SHP77 (cell line): ENCODE measurements around the gene ATP8B3.
A peak's percentile ranks its signal among the peaks of the same experiment; 100 is the strongest.

ENCODE experiments used
- DNase-seq, 2 experiments: peaks; one replicate each; lab custom pipeline; 2025; lab: John Stamatoyannopoulos, UW

Gene ATP8B3

DNA sequence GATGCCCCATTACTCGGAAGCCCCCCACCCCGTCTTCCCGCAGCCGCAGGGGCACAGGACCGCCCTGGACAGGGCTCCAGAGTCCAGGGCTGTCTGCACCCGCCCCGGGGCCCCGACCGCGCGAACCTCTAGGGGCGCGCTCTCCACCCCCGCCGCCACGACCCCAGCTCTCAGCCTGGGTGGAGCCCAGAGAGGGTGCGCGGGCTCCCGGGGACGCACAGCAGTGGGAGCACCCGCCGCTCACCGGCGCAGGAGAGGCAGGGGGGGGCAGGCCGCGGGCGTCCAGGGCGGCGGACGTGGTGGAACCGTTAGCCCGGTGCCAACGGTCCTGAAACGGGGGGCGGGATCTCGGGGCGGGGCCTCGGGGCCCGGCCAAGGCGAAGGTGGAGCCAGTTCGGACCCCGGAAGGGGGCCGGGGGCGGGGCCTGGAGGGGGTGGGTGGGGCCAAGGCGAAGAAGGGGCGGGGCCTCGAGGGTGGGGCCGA is at the start of gene ATP8B3:
ATP8B3 (minus strand) TSS at position 335 of the 484 bp plus-strand sequence. CDS start 540 bp downstream, outside the sequence.
- DNase-seq = no peak

GRCh38 chr19:1861599-1862031 is 49.5 kb upstream of the ATP8B3 start:
- DNase-seq = no peak

DNA sequence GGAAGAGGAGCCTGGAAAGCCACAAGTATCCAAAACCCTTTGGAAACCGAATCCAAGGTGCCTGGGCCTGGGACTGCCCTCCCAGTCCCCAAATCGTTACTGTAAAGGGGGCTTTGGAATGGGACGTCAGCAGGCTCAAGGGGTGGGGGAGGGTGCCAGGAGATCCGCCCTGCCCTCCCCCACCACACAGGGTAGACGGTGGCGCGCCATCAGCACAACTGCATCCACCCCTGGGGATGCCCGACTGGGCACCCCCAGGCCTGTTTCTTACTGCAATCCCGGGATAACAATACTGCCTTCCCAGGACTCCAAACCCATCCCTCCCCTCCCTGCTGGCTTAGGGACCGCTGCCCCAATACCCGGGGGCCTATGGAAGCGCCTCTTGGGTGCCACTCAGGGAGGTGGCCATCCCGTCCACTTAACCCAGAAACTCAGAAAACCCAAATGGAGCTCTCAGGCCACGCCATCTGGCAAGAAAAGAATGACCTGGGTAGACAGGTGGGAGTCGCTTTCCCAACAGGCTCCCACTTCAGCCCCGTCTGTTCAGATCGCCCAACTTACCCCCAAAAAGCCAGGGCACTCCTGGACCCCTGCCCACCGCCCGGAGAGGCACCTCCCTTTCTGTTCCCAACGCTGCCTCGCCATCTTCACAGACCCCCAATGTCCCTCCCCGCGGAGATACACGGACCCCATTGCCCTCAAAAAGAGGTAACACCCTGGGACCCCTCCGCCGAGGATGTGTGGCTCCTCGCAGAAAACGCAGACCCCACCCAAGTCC is 48.9 kb upstream of the ATP8B3 start:
- no peak for DNase-seq

- no peak for DNase-seq
Measured at GRCh38 chr19:1860042-1860775, 48.1 kb upstream of the ATP8B3 start.

GRCh38 chr19:1859331-1859781 is 47.3 kb upstream of the ATP8B3 start:
- DNase-seq = no peak

GRCh38 chr19:1858412-1859081 is 46.5 kb upstream of the ATP8B3 start:
- no peak for DNase-seq

DNA sequence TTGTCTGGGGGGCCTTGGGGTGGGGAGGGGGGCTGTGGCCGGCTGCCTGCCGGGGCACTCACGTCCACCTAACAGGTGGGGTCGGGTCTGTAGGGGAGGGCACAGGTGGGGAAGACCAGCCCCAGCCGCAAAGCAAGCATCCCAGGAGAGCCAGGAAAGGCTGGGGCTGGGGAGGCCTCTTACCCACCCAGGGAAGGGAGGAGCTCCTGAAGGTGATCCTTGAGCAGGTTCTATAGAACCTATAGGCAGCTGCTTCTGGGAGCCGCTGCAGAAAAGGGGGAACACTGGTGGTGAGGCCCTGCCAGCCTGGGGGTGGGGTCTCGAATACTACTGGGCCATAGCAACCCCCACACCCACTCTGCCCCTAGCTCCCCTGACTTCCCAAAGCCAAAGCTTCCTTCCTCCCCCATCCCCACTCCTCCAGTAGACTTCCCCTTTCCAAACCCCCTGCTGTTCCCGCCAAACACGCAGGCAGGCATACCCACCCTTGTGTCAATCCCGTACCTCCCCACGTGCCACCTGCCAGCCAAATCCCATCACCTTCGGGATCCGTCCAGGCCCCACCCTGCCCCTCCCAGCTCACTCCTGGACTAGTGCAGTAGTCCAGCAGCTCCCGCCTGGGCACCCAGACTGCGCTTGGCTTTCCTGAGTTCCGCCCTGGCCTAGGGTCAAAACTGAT is 45.7 kb upstream of the ATP8B3 start:
- DNase-seq = no peak

GRCh38 chr19:1856698-1857603 is 44.9 kb upstream of the ATP8B3 start:
- no peak for DNase-seq

DNA sequence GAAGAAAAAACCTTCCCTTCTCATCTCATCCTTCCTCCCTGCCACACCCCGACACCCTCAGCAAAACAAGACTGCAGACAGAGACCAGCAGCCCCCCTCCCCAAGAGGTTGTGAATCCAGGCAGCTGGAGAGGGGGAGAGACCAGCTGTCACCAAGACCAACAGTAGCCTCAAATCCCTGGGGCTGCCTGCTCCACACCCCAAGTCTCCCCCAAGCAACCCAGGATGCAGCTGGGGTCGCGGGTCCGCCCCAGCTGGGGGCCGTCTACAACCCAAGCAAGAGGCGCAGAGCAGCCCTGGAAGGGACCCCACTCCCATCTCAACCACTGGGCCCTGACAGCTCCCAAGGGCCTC is 44.2 kb upstream of the ATP8B3 start:
- DNase-seq = no peak

DNA sequence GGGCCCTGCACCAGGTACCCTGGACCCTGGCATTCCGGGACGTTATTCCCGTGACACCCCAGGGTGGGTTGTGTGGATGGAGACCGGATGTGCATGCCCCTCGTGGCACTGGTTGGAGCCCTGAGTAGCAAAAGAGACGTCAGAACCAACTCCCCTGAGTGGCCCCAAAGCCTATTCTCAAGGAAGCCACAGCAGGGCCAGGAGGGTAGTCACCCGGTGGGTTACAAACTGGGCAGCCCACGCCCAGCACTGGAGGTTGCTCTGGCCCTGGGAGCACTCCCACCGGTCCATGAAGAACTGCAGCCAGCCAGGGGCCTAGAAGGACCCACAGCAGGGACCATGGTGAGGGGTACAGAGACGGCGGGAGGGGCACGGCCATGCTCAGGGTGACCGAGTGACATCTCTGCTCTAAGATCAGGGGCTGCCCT is 43.8 kb upstream of the ATP8B3 start:
- no peak for DNase-seq

GRCh38 chr19:1855040-1855827 is 43.2 kb upstream of the ATP8B3 start:
- peak; percentile 47 to 56 for DNase-seq

GRCh38 chr19:1854542-1855039 is 42.5 kb upstream of the ATP8B3 start:
- no peak for DNase-seq

GRCh38 chr19:1854039-1854541 is 42.0 kb upstream of the ATP8B3 start:
- DNase-seq = no peak

GRCh38 chr19:1853295-1854038 is 41.4 kb upstream of the ATP8B3 start:
- DNase-seq = peak; percentile 29 to 45

- DNase-seq = no peak
Measured at GRCh38 chr19:1852581-1853128, 40.6 kb upstream of the ATP8B3 start.

DNA sequence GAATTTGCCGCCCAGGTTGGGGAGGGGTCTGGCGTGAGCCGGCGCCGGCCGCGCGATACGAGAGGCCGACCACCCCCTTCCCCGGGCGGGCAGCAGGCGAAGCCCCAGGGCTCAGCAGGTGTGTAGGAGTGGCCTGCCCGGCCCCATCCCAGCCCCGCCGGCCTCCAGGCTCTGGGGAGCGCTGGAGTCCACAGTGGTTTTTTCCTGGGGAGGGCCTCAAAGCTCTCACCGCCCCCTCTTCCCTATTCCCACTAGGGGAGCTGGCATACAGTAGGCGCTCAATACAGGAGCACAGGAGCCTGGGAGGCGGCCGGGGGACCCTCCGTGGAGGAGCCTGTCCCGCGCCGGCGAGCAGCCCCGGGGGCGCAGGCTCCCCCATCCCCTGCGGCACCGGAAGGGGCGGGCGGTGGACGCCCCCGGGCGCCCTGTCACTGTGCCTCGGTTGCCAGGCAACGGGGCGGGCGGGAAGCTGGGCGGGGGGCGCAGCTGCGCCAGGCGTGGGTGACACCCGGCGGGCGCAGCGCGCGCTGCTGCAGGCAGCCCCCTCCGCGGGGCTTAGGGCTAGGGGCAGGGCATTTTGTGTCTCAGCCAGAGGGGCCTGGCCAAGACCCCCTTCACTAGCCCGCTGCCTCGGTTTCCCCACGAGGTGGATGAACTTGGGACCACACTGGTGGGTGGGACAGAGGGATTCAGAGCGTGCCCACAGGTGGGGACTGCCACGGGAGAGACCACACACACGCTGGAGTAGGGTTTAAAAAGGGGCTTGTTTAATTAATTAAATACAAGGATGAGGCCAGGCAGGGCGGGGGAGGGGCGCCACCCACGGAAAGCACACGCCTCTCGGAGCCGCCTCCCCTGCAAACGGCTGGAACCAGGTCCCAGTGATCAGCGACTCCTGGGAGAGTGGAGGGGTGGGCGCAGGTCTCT is 39.8 kb upstream of the ATP8B3 start:
- DNase-seq = no peak
